ENCODE measurements around the gene OSM. TPM values are rescaled to one million over a fixed set of nuclear protein-coding genes. Genes with fewer than 3 reads are reported as not detected.

OSM gene
- total RNA-seq, 2 donors from 2014 or later: not detected

DNA sequence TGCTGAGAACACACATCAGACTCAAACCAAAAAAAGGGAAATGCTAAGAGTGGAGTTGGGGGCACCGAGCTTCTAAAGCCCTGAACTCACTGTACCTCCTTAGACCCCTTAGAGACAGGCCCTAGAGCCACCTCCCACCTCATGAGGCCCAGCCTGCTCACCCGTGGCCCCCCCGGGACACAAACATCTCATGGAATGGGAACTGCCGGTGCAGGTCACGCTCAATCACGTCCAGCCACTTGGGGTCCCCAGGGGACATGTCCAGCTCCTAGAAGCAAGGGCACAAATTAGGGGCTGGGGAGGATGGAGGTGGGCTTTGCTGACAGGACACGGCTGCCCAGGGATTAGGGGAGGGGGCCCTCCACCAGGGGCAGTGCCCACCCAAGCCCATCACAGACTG, 28.9 kb upstream of the OSM start:
- ATAC-seq: no peak
- TF ChIP-seq POLR2A (IDR thresholded peaks at IDR 0.05): no peak
- TF ChIP-seq, protein P1, sequence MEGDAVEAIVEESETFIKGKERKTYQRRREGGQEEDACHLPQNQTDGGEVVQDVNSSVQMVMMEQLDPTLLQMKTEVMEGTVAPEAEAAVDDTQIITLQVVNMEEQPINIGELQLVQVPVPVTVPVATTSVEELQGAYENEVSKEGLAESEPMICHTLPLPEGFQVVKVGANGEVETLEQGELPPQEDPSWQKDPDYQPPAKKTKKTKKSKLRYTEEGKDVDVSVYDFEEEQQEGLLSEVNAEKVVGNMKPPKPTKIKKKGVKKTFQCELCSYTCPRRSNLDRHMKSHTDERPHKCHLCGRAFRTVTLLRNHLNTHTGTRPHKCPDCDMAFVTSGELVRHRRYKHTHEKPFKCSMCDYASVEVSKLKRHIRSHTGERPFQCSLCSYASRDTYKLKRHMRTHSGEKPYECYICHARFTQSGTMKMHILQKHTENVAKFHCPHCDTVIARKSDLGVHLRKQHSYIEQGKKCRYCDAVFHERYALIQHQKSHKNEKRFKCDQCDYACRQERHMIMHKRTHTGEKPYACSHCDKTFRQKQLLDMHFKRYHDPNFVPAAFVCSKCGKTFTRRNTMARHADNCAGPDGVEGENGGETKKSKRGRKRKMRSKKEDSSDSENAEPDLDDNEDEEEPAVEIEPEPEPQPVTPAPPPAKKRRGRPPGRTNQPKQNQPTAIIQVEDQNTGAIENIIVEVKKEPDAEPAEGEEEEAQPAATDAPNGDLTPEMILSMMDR (IDR thresholded peaks at IDR 0.05): no peak
- 58 to 76% methylated on average over 4 to 7 of the region's 7 CpGs for WGBS, 2 donors

DNA sequence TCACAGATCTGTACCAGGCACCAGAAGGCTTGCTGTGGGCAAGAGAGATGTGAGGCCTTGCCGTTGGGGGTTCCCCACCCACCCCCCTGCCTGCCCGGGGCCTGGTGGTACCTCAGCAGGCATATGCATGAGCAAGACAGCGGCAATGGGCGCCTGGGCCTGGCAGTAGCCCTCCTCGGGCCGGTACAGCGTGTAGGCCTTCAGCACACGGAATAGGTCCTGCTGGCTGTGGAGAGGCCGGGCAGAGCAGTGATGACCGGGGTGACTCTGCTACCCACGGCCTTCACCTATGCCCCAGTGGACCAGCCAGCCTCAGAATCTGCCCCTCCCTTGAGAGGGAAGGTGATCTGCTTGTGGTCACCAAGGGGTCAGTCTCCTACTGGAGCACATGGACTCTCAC, 28.2 kb upstream of the OSM start:
- peaks cover 0 to 7% of the 10 kb centered on the region in 2 donors for H3K36me3 ChIP-seq (replicated peaks in 1 of 2; ENCODE audit: insufficient read depth in 1 of 2, low read depth in 2 of 2)
- ATAC-seq: no peak
- H3K9me3 ChIP-seq: no peaks in the 10 kb centered on the region
- DNase-seq: no peak
- TF ChIP-seq, protein P1 (IDR thresholded peaks at IDR 0.05): no peak
- TF ChIP-seq POLR2A (IDR thresholded peaks at IDR 0.05): no peak
- intact Hi-C loops (cut with DNase I): no loop called here
- H3K4me1 ChIP-seq: peaks cover 32% of the 10 kb centered on the region
- no peaks in the 10 kb centered on the region for H3K27me3 ChIP-seq
- 77% methylated on average over 4 of the region's 11 CpGs; no CpG with 5 or more reads in 1 of the 2 donors for WGBS, 2 donors
- no peak overlapping the region for H3K27ac ChIP-seq
- H3K4me3 ChIP-seq: no peak overlapping the region

More for the DNA sequence above, 28.9 kb upstream of the OSM start:
- Histone ChIP-seq H3K36me3 (replicated peaks in 1 of 2; ENCODE audit: insufficient read depth in 1 of 2, low read depth in 2 of 2) (peaks cover 0 to 7% of the 10 kb centered on the region in 2 donors), H3K27ac (no peak overlapping the region), H3K9me3 (no peaks in the 10 kb centered on the region), H3K4me3 (no peak overlapping the region), H3K27me3 (no peaks in the 10 kb centered on the region), H3K4me1 (peaks cover 25% of the 10 kb centered on the region)
- no peak for DNase-seq
- intact Hi-C loops (cut with DNase I): no loop called here

DNA sequence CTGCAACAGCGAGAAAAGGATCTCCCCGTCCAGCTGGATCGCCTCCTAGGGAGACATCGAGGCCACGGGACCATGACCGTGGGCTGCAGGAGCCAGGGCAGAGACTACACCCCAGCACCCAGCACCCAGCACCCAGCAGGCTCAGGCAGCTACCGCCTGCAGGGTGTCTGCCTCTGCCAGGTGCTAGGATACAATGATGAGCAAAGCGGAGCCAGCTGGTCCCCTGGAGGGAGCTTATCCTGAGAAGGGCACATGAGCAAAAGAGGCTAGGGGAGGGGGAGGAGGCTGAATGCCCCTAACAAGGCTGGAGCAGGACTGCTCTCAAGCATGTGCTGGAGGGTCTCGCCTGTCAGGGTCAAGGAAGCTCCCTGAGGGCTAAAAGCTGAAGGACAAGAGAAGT, 27.4 kb upstream of the OSM start:
- 92 to 94% methylated on average over 5 to 9 of the region's 9 CpGs for WGBS, 2 donors
- intact Hi-C loops (cut with DNase I): no loop called here
- Histone ChIP-seq H3K36me3 (replicated peaks in 1 of 2; ENCODE audit: insufficient read depth in 1 of 2, low read depth in 2 of 2) (peaks cover 0 to 7% of the 10 kb centered on the region in 2 donors), H3K9me3 (no peaks in the 10 kb centered on the region), H3K27me3 (no peaks in the 10 kb centered on the region), H3K4me3 (no peak overlapping the region), H3K4me1 (peaks cover 34% of the 10 kb centered on the region), H3K27ac (no peak overlapping the region)
- ATAC-seq (no peak), DNase-seq (no peak)
- TF ChIP-seq, protein P1 (IDR thresholded peaks at IDR 0.05): no peak
- no peak for TF ChIP-seq POLR2A (IDR thresholded peaks at IDR 0.05)

DNA sequence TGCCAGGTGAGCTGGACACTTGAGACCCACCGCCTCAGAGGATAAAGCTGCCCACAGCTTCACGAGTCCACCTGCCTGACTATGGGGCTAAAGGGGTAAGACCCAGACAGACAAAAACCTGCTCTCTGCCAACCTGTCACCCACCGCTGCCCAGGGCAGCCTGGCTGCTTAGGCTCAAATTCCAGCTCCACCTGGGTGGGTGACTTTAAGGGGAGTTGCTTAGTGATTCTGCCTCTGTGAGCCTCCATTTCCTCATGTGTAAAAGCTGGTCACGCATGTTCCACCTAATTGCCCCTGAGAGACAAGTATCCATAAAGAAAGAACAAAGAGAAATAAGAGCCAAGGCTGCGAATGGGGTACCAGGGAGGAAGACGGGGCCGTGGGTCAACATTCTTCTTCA, 26.4 kb upstream of the OSM start:
- WGBS, 2 donors: 96 to 97% methylated on average over 5 to 7 of the region's 7 CpGs
- DNase-seq: no peak
- Histone ChIP-seq H3K36me3 (replicated peaks in 1 of 2; ENCODE audit: insufficient read depth in 1 of 2, low read depth in 2 of 2) (peaks cover 0 to 7% of the 10 kb centered on the region in 2 donors), H3K9me3 (no peaks in the 10 kb centered on the region), H3K27ac (no peak overlapping the region), H3K4me3 (no peak overlapping the region), H3K27me3 (no peaks in the 10 kb centered on the region), H3K4me1 (peaks cover 35% of the 10 kb centered on the region)
- TF ChIP-seq, protein P1 (IDR thresholded peaks at IDR 0.05): no peak
- TF ChIP-seq POLR2A (IDR thresholded peaks at IDR 0.05): no peak
- intact Hi-C loops (cut with DNase I): no loop called here
- no peak for ATAC-seq

Measured in body of pancreas (tissue), 4 donors.